Endothelial cell of umbilical vein (primary cell): ENCODE data around the gene DERA. TPM values are rescaled to one million over a fixed set of nuclear protein-coding genes. Genes with fewer than 3 reads are reported as not detected.

ENCODE experiments used
- BruUV-seq: library from RNA; stranded (reverse); fragments of 400-500 nt; replicated peaks from 2 replicates; lab custom pipeline; 2021; lab: Mats Ljungman, UMichigan
- CTCF ChIA-PET: fragments of 300-600, 350-600 bp; sonication (Branson Sonifier 250); formaldehyde crosslinking; loops from one replicate; lab custom pipeline; 2021; ENCODE audit warnings: antibody characterized with exemption, inconsistent platforms; lab: Charles Lee
- POLR2A ChIA-PET: fragments of 300-600, 350-600 bp; sonication (Branson Sonifier 250); formaldehyde crosslinking; loops from one replicate; lab custom pipeline; 2021; ENCODE audit warnings: antibody characterized with exemption, inconsistent platforms; lab: Charles Lee
- DNase-seq: peaks from one replicate; pipeline ENCODE4 v3.0.0-alpha.2; 2011; ENCODE audit warnings: low read depth, low spot score
- FAIRE-seq: peaks from 2 replicates; lab custom pipeline; 2011; peaks lifted over from hg19 to GRCh38; lab: Jason Lieb, UNC
- H2AFZ ChIP-seq: 2 replicates; pipeline ENCODE4 v1.6.0; 2012; ENCODE audit warnings: low read depth, low read length, control low read depth, inconsistent platforms
- H3K27ac ChIP-seq: 2 replicates; pipeline ENCODE4 v1.5.1; 2011; ENCODE audit warnings: low read depth, mild to moderate bottlenecking, control low read depth, low read length, moderate library complexity; ENCODE audit not compliant: insufficient read depth
- H3K27me3 ChIP-seq, 2 experiments: 2 replicates each; pipeline versions ENCODE4 v1.6.0 to v1.6.1; 2011; ENCODE audit warnings: low read length in 2 of 2, mixed read lengths in 1 of 2; ENCODE audit not compliant: control insufficient read depth in 2 of 2, insufficient read depth in 2 of 2
- H3K36me3 ChIP-seq, 2 experiments: 2 replicates in 1 of 2; 3 replicates in 1 of 2; pipeline ENCODE4 v1.5.1; 2011; ENCODE audit warnings: low read length in 2 of 2, mild to moderate bottlenecking in 1 of 2, moderate library complexity in 1 of 2; ENCODE audit not compliant: control insufficient read depth in 2 of 2, insufficient read depth in 2 of 2; ENCODE audit errors: extremely low read depth in 1 of 2
- H3K4me1 ChIP-seq: 3 replicates; pipeline ENCODE4 v1.5.1; 2011; ENCODE audit warnings: mild to moderate bottlenecking, low read length; ENCODE audit not compliant: control insufficient read depth, insufficient read depth; ENCODE audit errors: extremely low read depth
- H3K4me2 ChIP-seq: 2 replicates; pipeline ENCODE4 v1.6.1; 2011; ENCODE audit warnings: low read length, control low read depth, mixed read lengths; ENCODE audit not compliant: insufficient read depth
- H3K4me3 ChIP-seq, 3 experiments: fragments of 200-600 bp in 1 of 3; sonication (generic), shearing (Covaris generic) in 1 of 3; replicated peaks in 1 of 3; 2 replicates each; pipeline ENCODE4 v1.5.1; 2011 to 2016; ENCODE audit warnings: control low read depth in 3 of 3, low read length in 3 of 3, mild to moderate bottlenecking in 2 of 3, inconsistent platforms in 1 of 3, low read depth in 1 of 3, moderate library complexity in 1 of 3; ENCODE audit not compliant: insufficient read depth in 1 of 3
- H3K79me2 ChIP-seq: 2 replicates; pipeline ENCODE4 v1.6.0; 2012; ENCODE audit warnings: low read length, inconsistent platforms; ENCODE audit not compliant: control insufficient read depth, insufficient read depth
- H3K9ac ChIP-seq: replicated peaks from 2 replicates; pipeline ENCODE3; 2011; ENCODE audit warnings: low read length, control low read depth; ENCODE audit not compliant: insufficient read depth; ENCODE audit errors: extremely low read depth
- H3K9me1 ChIP-seq: replicated peaks from 3 replicates; pipeline ENCODE4 v1.6.0; 2011; ENCODE audit warnings: mild to moderate bottlenecking, low read length; ENCODE audit not compliant: control insufficient read depth, insufficient read depth; ENCODE audit errors: extremely low read depth
- H3K9me3 ChIP-seq: replicated peaks from 2 replicates; pipeline ENCODE4 v1.5.1; 2012; ENCODE audit warnings: low read length, inconsistent platforms; ENCODE audit not compliant: control insufficient read depth, insufficient read depth
- H4K20me1 ChIP-seq: replicated peaks from 2 replicates; pipeline ENCODE3; 2011; ENCODE audit warnings: mild to moderate bottlenecking, low read length; ENCODE audit not compliant: control insufficient read depth, insufficient read depth; ENCODE audit errors: extremely low read depth
- EZH2 ChIP-seq: IDR thresholded peaks from 2 replicates; pipeline ENCODE4 v1.6.1; 2012; ENCODE audit warnings: borderline replicate concordance, low read depth, mild to moderate bottlenecking, moderate library complexity, low read length, inconsistent platforms; ENCODE audit not compliant: severe bottlenecking
- FOS ChIP-seq: IDR thresholded peaks from 2 replicates; pipeline ENCODE4 v1.6.1; 2011; ENCODE audit warnings: mild to moderate bottlenecking, low read length, moderate library complexity, borderline replicate concordance; ENCODE audit not compliant: insufficient read depth
- GATA2 ChIP-seq: IDR thresholded peaks from 2 replicates; pipeline ENCODE4 v1.7.0; 2011; ENCODE audit warnings: low read depth, mild to moderate bottlenecking, moderate library complexity, mixed read lengths, low read length; ENCODE audit not compliant: insufficient read length, insufficient read depth
- JUN ChIP-seq: IDR thresholded peaks from 2 replicates; pipeline ENCODE4 v1.6.1; 2011; ENCODE audit warnings: borderline replicate concordance, low read depth; ENCODE audit not compliant: insufficient read length, insufficient read depth
- MYC ChIP-seq: IDR thresholded peaks from one replicate; pipeline ENCODE4 v1.6.1; 2011; ENCODE audit warnings: mild to moderate bottlenecking, low read depth, low read length
- POLR2A ChIP-seq: IDR thresholded peaks from 2 replicates; pipeline ENCODE4 v1.6.1; 2012; ENCODE audit warnings: low read depth, mild to moderate bottlenecking, control low read depth, low read length
- POLR2AphosphoS5 ChIP-seq: IDR thresholded peaks from 2 replicates; pipeline ENCODE4 v1.6.1; 2012; ENCODE audit warnings: low read depth, mild to moderate bottlenecking, control low read depth, low read length, moderate library complexity; ENCODE audit not compliant: insufficient read depth
- dilution Hi-C: fragments of 300-500 bp; cut with MboI; formaldehyde crosslinking; loops from one replicate; pipeline ENCODE4 v1.15.0; 2019; ENCODE audit warnings: low sequenced_read_pairs; ENCODE audit not compliant: extremely low pct_ligation_motif_present
- intact Hi-C: fragments of 100-400 bp; cut with micrococcal nuclease; formaldehyde crosslinking; loops from one replicate; pipeline ENCODE4 v1.10.0; 2022
- polyA plus RNA-seq, 4 experiments: library from polyadenylated mRNA; depleted of rRNA in 3 of 4; stranded (reverse) in 3 of 4; unstranded in 1 of 4; fragments of >200 nt; gene quantifications; 2 replicates each; pipeline versions ENCODE4 v1.2.1 to v1.2.3, GENCODE V29; 2011 to 2012; ENCODE audit warnings: missing spikeins in 1 of 4
- total RNA-seq: library from RNA; stranded (reverse); gene quantifications from 2 replicates; pipeline ENCODE4 v1.2.3, GENCODE V29; 2021
- TF ChIP-seq, protein P1 (sequence below): IDR thresholded peaks from 2 replicates; pipeline ENCODE4 v1.6.1; 2011; ENCODE audit not compliant: insufficient read depth, insufficient read length

DERA gene
- total and polyA plus RNA-seq, 2 donors (not counting 3 experiments of a cell fraction or from before 2014, with no cell fraction given) = 19.8 to 41.5 TPM

- no peak overlapping the region for H3K4me3 ChIP-seq
- peaks cover 24% of the 10 kb centered on the region for H3K4me1 ChIP-seq
- H3K9ac ChIP-seq = no peak overlapping the region
- FAIRE-seq (no peak), DNase-seq (no peak)
- H4K20me1 ChIP-seq = peaks cover 11% of the 10 kb centered on the region
- no peaks in the 10 kb centered on the region for H3K9me1 ChIP-seq
- intact Hi-C loops = loop anchor here (10.0 kb wide), 1 partner anchor 458 kb away; the partner anchor contains the start of gene MGST1
- no peak overlapping the region for H2AFZ ChIP-seq
- no TSS peak for BruUV-seq
- H3K27ac ChIP-seq = no peak overlapping the region
- TF ChIP-seq POLR2AphosphoS5 = no peak
- no peak for TF ChIP-seq EZH2
- TF ChIP-seq GATA2 = no peak
- no peak for TF ChIP-seq JUN
- no peak for TF ChIP-seq MYC
- no peak for TF ChIP-seq POLR2A
- TF ChIP-seq, protein P1, sequence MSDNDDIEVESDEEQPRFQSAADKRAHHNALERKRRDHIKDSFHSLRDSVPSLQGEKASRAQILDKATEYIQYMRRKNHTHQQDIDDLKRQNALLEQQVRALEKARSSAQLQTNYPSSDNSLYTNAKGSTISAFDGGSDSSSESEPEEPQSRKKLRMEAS = no peak
- TF ChIP-seq FOS = no peak
- no peaks in the 10 kb centered on the region for H3K9me3 ChIP-seq
- peak overlapping the region; percentile 14 for H3K4me2 ChIP-seq
- CTCF ChIA-PET = interaction anchor here (3.9 to 5.1 kb wide), 2 partner anchors 10 to 12 kb away, joined by 19 to 46 read pairs; no protein-coding TSS in a partner anchor
- POLR2A ChIA-PET = no interaction called here
- dilution Hi-C loops = no loop called here
- peaks cover 83% of the 10 kb centered on the region for H3K79me2 ChIP-seq
- H3K27me3 ChIP-seq = no peaks in the 10 kb centered on the region
- H3K36me3 ChIP-seq = peaks cover 1 to 11% of the 10 kb centered on the region in 2 experiments
Observed at GRCh38 chr12:15887043-15887817, 23.9 kb upstream of the DERA start.
